ENCODE measurements around the gene ARHGEF1.
A peak's percentile ranks its signal among the peaks of the same experiment; 100 is the strongest.

ARHGEF1 gene

GRCh38 chr19:41925208-41926003 is 42.4 kb downstream of the ARHGEF1 start:
- no peak overlapping the region for H3K4me3 ChIP-seq (ENCODE audit: control insufficient read depth, low read depth, low read length)
- TF ChIP-seq CTCF (IDR thresholded peaks at IDR 0.05; ENCODE audit: control insufficient read depth, insufficient read depth, low read depth, low read length, missing control alignments) = no peak
- no peak for DNase-seq (ENCODE audit: low read depth)

- DNase-seq (ENCODE audit: low read depth) = no peak
- TF ChIP-seq CTCF (IDR thresholded peaks at IDR 0.05; ENCODE audit: control insufficient read depth, insufficient read depth, low read depth, low read length, missing control alignments) = no peak
- H3K4me3 ChIP-seq (ENCODE audit: control insufficient read depth, low read depth, low read length) = no peak overlapping the region
Observed at GRCh38 chr19:41926028-41926762, 43.2 kb downstream of the ARHGEF1 start.

DNA sequence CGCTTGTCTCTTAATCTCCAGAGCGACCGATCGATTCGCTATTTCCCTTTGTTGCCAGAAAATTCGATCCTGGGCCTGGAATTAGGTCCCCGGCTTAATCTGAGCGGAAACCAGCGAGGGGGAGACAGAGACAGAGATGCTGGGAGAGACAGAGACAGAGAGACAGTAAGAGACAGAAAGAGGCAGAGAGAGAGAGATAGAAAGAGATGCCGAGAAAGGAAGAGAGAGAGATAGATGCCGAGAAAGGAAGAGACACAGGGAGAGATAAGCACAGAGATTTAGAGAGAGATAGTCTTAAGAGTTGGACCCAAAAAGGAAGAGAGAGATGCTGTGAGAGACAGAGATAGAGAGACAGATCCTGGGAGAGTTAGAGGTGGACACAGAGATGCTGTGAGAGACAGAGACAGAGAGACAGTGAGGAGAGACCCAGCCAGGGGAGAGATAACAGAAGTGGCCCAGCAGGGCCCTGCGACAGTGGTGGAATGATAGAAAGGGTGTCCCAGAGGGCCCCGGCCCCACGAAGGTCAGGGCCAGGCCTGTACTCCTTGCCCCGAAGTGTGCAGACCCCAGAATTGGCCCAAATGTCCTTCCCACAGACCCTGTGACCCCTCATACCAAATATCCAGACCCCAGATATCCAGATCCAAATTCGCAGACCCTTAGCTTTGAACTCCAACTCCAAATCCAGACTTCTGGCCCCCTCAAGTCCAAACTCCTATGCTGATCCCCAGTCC is 43.9 kb downstream of the ARHGEF1 start:
- DNase-seq (ENCODE audit: low read depth) = no peak
- TF ChIP-seq CTCF (IDR thresholded peaks at IDR 0.05; ENCODE audit: control insufficient read depth, insufficient read depth, low read depth, low read length, missing control alignments) = no peak
- H3K4me3 ChIP-seq (ENCODE audit: control insufficient read depth, low read depth, low read length) = no peak overlapping the region

DNA sequence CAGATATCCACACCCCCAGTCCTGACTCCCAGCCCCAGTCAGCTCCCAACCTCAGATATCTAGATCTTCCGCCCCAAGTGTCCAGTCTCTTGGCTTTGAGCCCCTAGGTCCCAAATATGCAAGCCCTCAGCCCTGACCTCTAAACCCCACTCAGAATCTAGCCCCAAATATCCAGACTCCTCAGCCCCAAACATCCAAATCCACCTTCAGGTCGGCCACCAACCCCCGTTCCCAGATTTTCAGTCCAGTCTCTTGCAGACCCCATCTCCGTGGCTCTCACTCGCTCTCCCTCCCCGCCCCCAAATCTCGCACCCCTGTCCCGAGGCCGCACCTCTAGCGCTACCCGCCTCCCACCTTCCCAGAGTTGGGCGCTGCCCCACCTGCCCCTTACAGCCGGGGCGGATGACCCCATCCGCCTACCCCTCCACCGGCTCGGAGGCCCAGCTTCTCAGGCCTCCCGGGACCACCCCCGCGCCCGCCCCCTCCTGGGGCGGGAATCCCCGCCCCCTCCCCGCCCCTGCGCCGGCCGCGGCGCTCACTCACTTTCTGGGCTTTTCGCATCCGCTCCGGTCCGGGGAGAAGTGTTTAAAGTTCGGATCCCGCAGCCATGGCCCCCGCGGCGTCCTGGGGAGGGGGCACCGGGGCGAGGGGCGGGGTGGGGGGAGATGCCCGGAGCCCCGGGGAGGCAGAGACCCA is 44.7 kb downstream of the ARHGEF1 start:
- DNase-seq (ENCODE audit: low read depth) = no peak
- H3K4me3 ChIP-seq (ENCODE audit: control insufficient read depth, low read depth, low read length) = peak overlapping the region; percentile 22
- no peak for TF ChIP-seq CTCF (IDR thresholded peaks at IDR 0.05; ENCODE audit: control insufficient read depth, insufficient read depth, low read depth, low read length, missing control alignments)

DNA sequence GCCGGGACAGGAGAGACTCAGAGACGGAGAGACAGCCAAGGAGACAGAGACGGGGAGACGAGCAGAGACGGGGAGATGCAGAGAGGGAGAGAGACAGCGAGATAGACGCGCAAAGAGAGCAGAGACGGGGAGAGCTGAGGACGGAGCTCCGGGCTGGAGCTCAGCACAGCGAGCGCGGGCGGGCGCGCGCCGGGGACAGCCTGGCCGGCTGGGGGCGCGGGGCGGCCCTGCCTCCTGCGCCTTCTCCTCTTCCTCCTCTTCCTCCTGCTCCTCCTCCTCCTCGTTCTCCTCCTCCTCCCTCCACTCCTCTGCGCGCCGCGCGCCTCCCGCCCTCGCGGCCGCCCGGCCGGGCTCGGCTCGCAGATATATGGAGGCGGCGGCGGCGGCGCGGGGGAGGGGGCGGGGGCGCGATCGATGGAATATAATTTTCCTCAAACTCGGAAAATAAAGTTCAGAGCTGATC is 45.3 kb downstream of the ARHGEF1 start, which contains the start of gene ERFL:
Gene ERFL, minus strand, starts transcription at position 229 of the 463 bp plus-strand sequence. CDS start 15,530 bp downstream, outside the sequence.
- no peak for DNase-seq (ENCODE audit: low read depth)
- TF ChIP-seq CTCF (IDR thresholded peaks at IDR 0.05; ENCODE audit: control insufficient read depth, insufficient read depth, low read depth, low read length, missing control alignments) = no peak
- H3K4me3 ChIP-seq (ENCODE audit: control insufficient read depth, low read depth, low read length) = peak within 1 kb of the TSS; percentile 22

All from AG09309 (cell line).